Activated CD8-positive, alpha-beta memory T cell treated with anti-CD3 and anti-CD28 coated beads for 36 hours (primary cell): ENCODE measurements around the gene ICE1. TPM values are rescaled to one million over a fixed set of nuclear protein-coding genes. Genes with fewer than 3 reads are reported as not detected.
"Not testable (repeated sequence)": the region's sequence is repeated elsewhere in the genome, so short reads cannot be mapped to it uniquely, and the experiment has no call there.

Experiments used
- CTCF ChIA-PET: fragments of 350-600 bp; sonication (Branson Sonifier 250); formaldehyde crosslinking; loops from one replicate; lab custom pipeline; 2021; ENCODE audit warnings: antibody characterized with exemption; lab: Charles Lee
- POLR2A ChIA-PET: fragments of 350-600 bp; sonication (Branson Sonifier 250); formaldehyde crosslinking; loops from one replicate; lab custom pipeline; 2021; ENCODE audit warnings: antibody characterized with exemption; lab: Charles Lee
- total RNA-seq, 2 experiments: library from RNA; stranded (reverse); gene quantifications; one replicate each; pipeline ENCODE4 v1.2.3, GENCODE V29; 2021

The ICE1 gene
- total RNA-seq, 2 experiments from 2014 or later = 34.9 to 39.7 TPM

DNA sequence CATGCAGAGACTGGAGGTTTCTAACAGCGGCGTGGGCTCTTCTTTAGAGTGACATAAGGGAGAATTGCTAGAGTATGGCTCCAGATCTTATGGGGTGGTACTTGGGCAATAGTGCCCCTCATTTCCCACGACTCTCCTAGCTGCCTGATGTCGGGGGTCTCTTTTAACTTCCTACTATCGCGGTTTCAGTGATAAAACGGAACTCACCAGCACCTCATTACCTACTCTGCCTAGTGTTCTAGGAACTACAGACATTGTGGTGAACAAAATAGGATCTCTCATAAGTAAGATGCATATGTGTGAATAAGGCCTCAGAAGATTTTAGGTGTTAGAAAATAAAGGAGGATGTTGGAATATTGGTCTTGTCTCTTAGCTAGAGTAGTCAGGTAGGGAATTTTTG, 1.1 kb downstream of the ICE1 start:
- CTCF ChIA-PET = no interaction called here
- POLR2A ChIA-PET = interaction anchor here (1.6 kb wide), 1 partner anchor 19 kb away, joined by 4 read pairs; no protein-coding TSS in a partner anchor

- ChIA-PET POLR2A (interaction anchor here (0.7 kb wide), 1 partner anchor 21 kb away, joined by 4 read pairs; no protein-coding TSS in a partner anchor), CTCF (interaction anchor here (0.7 to 1.2 kb wide), 2 partner anchors 18 to 1303 kb away, joined by 3 read pairs; no protein-coding TSS in a partner anchor)
These were observed 2.3 kb downstream of the ICE1 start for GRCh38 chr5:5424736-5425135.

DNA sequence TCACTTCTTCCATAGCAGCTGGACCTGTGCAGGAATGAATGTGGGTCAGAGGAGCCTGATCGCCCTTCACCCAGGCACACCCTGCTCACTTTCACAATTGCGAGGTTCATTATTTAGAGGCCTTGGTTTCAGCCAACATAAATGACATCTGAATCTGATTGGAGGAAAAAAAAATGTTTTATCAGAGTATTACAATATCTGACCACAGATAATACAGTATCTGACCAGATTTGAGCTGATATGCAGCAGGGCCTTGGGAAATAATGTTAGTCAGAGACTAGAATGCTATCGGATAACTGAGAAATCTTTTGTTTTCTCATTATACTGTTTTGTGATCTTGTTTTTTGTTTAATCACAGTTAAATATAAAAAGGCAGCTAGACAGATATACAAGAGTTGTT, 7.7 kb downstream of the ICE1 start:
- ChIA-PET CTCF (no interaction called here), POLR2A (no interaction called here)

DNA sequence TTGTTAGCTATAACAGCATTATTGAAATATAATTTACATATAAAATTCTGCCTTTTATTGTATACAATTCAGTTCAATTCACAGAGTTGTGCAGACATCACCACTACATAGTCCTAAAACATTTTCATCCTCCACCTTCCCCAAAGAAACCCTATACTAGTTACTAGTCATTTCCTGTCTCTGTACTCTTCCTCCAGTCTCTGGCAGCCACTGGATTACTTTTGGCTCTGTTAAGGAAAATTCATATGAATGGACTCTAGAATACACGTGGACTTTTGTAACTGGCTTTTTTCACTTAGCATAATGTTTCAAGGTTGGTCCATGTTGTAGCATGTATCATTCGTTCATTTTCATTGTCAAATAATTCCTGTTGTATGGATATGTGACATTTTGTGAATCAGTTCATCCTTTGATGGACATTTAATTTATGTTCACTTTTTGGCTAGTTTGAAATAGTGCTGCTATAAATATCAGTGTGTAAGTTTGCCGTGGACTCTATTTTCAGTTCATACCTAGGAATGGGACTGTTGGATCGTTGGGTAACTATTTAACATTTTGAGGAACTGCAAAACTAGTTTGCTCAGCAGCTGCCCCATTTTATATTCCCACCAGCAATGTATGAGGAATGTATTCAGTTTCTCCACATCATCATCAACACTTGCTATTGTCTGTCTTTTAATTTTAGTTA, 9.7 kb downstream of the ICE1 start:
- CTCF ChIA-PET = no interaction called here
- POLR2A ChIA-PET = no interaction called here

GRCh38 chr5:5436203-5436760, 13.8 kb downstream of the ICE1 start:
- CTCF ChIA-PET = no interaction called here
- POLR2A ChIA-PET = no interaction called here

GRCh38 chr5:5437227-5438172, 15.0 kb downstream of the ICE1 start:
- POLR2A ChIA-PET = no interaction called here
- CTCF ChIA-PET = no interaction called here

DNA sequence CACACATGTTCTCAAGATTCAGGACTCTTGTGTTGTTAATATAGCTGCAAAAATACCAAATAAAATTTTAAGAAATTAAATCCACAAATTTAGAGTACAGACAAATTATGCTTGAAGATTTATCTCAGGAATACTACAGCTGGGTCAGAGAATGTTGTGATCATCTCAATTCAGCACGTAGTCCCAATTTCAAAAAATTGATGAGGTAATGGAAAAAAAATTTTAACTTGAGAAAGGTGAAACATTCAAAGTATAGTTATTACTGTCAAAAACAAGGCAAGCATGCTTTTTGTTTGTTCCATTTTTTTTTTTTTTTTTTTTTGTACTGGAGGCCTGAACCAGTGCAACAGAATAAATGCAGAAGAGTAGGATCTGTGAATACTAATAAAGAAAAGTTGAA, 29.4 kb downstream of the ICE1 start:
- ChIA-PET CTCF (no interaction called here), POLR2A (no interaction called here)

- ChIA-PET CTCF (no interaction called here), POLR2A (no interaction called here)
These were observed 30.7 kb downstream of the ICE1 start for GRCh38 chr5:5453131-5453530.

- ChIA-PET POLR2A (no interaction called here), CTCF (no interaction called here)
These were observed 31.9 kb downstream of the ICE1 start for GRCh38 chr5:5454391-5454790.

- ChIA-PET POLR2A (no interaction called here), CTCF (no interaction called here)
These were observed 34.4 kb downstream of the ICE1 start for GRCh38 chr5:5456858-5457257.

DNA sequence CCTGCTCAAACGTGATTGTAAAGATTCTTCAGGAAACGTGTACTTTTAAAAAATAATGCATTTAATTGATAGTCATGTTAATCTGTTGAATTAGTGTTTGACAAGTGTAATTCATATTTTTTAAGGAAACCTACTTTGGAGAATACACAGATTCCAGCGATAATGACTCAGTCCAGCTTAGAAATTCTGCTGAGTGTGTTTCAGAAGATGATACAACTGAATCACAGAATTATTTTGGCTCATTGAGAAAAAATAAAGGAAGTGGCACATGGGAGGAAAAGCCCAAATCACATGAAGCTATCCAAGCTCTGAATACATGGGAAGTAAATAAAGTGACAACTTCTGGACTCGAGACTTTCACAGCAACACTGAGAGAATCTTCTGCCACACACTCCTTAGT, 37.8 kb downstream of the ICE1 start:
- ChIA-PET POLR2A (no interaction called here), CTCF (no interaction called here)

- POLR2A ChIA-PET = no interaction called here
- CTCF ChIA-PET = no interaction called here
These were observed 38.5 kb downstream of the ICE1 start for GRCh38 chr5:5461012-5461411.

GRCh38 chr5:5464036-5464715, 41.7 kb downstream of the ICE1 start:
- ChIA-PET CTCF (no interaction called here), POLR2A (no interaction called here)

GRCh38 chr5:5466227-5466626, 43.8 kb downstream of the ICE1 start:
- ChIA-PET CTCF (no interaction called here), POLR2A (no interaction called here)

- ChIA-PET CTCF (no interaction called here), POLR2A (no interaction called here)
These were observed 45.3 kb downstream of the ICE1 start for GRCh38 chr5:5467737-5468136.

DNA sequence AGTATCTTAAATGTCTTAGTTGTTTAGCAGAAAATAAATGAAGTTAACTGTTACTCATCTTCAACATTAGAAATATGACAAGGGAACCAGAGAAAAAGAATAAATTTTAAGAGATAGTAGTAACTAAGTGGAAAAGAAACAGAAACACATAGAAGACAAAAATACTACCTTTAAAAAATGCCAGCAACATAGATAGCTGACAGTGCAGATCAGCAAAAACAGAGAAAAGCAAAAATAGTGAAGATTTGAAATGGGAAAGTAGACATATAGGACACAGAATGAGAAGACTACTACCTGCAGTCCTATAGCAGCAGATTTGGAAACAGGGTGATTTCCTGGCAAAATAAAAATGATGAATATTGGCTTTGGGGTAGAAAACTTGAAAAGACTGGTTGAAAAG, 48.5 kb downstream of the ICE1 start:
- ChIA-PET CTCF (no interaction called here), POLR2A (no interaction called here)

DNA sequence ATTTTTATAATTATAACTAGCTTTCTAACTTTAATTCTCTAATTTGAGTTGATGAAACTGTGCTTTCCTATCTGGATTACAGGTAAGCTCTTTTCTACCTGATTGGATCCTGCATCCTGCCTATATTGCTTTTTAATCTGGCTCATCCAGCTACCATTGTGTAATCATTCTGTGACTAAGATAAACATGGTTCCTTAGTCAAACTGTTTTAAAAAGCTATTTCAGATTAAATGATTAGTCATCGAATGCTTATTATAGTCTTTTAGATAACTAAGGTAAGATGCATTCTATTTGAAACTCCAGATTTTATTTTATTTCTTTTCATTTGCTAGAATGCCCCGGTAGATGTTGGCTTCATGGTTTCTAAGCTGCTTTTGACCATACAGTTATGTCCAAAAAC, 50.7 kb downstream of the ICE1 start:
- ChIA-PET CTCF (no interaction called here), POLR2A (no interaction called here)

DNA sequence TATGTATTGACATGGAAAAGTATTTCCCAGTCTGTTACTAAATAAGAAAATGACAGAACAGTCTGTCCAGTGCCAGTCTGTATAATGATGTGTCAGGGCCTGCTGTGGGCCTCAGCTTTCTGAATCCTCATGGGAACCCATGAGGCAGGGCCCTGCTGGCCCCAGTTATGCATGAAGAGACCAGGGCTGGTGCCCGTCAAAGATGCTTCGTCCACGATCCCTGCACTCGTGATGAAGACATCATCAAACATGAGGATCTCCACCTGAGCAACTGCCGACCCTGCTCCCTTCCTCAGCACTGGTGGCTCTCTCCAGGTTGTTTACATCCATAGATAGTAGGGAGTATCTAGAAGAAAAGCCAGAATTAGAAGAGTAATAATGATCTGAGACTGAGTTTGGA, 52.5 kb downstream of the ICE1 start:
- ChIA-PET POLR2A (no interaction called here), CTCF (no interaction called here)

GRCh38 chr5:5475975-5476374, 53.5 kb downstream of the ICE1 start:
- CTCF ChIA-PET = no interaction called here
- POLR2A ChIA-PET = no interaction called here

DNA sequence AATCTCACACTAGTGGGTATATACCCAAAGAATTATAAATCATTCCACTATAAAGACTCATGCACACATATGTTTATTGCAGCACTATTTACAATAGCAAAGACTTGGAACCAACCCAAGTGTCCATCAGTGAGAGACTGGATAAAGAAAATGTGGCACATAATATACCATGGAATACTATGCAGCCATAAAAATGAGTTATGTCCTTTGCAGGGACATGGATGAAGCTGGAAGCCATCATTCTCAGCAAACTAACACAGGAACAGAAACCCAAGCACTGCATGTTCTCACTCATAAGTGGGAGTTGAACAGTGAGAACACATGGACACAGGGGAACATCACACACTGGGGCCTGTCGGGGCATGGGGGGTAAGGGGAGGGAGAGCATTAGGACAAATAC, 57.1 kb downstream of the ICE1 start:
- POLR2A ChIA-PET, CTCF ChIA-PET: not testable (repeated sequence)
